Ovary (tissue), 9 donors: Measurements from ENCODE around the gene CRIM1. TPM values are rescaled to one million over a fixed set of nuclear protein-coding genes. Genes with fewer than 3 reads are reported as not detected.

Experiments used
- DNase-seq, 5 donors: peaks; one replicate each; pipeline ENCODE4 v3.0.0-alpha.2; 2019 to 2020
- H3K27ac ChIP-seq, 2 donors: fragments of 200-600 bp; one replicate each; pipeline versions ENCODE4 v1.5.1 to v1.8.0; 2019 to 2022
- H3K27me3 ChIP-seq: fragments of 200-600 bp; one replicate; pipeline ENCODE4 v1.8.0; 2022
- H3K36me3 ChIP-seq: fragments of 200-600 bp; sonication (generic); one replicate; pipeline ENCODE4 v1.5.1; 2019
- H3K4me1 ChIP-seq: one replicate; pipeline ENCODE4 v1.8.1; 2013; ENCODE audit warnings: mild to moderate bottlenecking, moderate library complexity; ENCODE audit not compliant: insufficient read depth
- H3K4me3 ChIP-seq: fragments of 200-600 bp; sonication (generic); one replicate; pipeline ENCODE4 v1.5.1; 2017
- H3K9me3 ChIP-seq, 2 donors: fragments of 200-600 bp in 1 of 2; sonication (generic) in 1 of 2; one replicate each; pipeline versions ENCODE4 v1.5.1 to v1.8.1; 2013 to 2019; ENCODE audit warnings: mild to moderate bottlenecking in 1 of 2, moderate library complexity in 1 of 2
- EP300 ChIP-seq: sonication (generic); formaldehyde crosslinking; IDR thresholded peaks from one replicate; pipeline ENCODE4 v1.6.1; 2017; ENCODE audit warnings: antibody characterized with exemption
- POLR2A ChIP-seq: fragments of 450-650 bp; IDR thresholded peaks from one replicate; pipeline ENCODE4 v1.6.1; 2017; ENCODE audit warnings: antibody characterized with exemption, mild to moderate bottlenecking, moderate library complexity
- WGBS, 3 donors: extraction: QIAGEN DNeasy Blood & Tissue Kit in 1 of 3; methylation state at CpG; one replicate each; pipeline versions ENCODE4 v1.1.5 to v1.1.7; 2013 to 2017; 5-methylcytosine and 5-hydroxymethylcytosine counted together
- intact Hi-C, 4 donors: fragments of 100-400 bp; cut with DNase I; formaldehyde crosslinking; loops; one replicate each; pipeline versions ENCODE4 v1.11.0 to v1.15.1; 2022 to 2023
- polyA plus RNA-seq, 2 donors: library from polyadenylated mRNA; stranded (reverse); fragments of 200-250 nt in 1 of 2; fragments of 350-450 nt in 1 of 2; fragmentation: Illumina TruSeq in 1 of 2; extraction: RNeasy Lipid Tissue Mini Kit (QIAGEN cat#74804) in 1 of 2; gene quantifications; one replicate each; pipeline ENCODE4 v1.2.3, GENCODE V29; 2013 to 2014
- total RNA-seq, 7 donors: library from RNA; depleted of rRNA in 2 of 7; stranded (reverse); fragments of >200 nt in 2 of 7; fragmentation: NEBNext Ultra II Directional in 3 of 7; extraction: Animal tissue kit (Norgen Biotek cat#: 25700) in 3 of 7; gene quantifications; one replicate each; pipeline versions ENCODE4 v1.1.0 to v1.2.4, GENCODE V29; 2016 to 2023
- TF ChIP-seq, protein P1 (sequence below), 3 donors: fragments of 450-650 bp in 2 of 3; fragments of 200-600 bp in 1 of 3; IDR thresholded peaks; one replicate each; pipeline versions ENCODE4 v1.5.1 to v1.8.0; 2016 to 2022; ENCODE audit warnings: antibody characterized with exemption in 3 of 3, mild to moderate bottlenecking in 1 of 3
- donor health status: DM: no; HTN: no; CAD: no; lungs with moderate emphysema.
- donor health status: DM: no; HTN: no; CAD: no.
- donor health status: Bipolar disorder and iron deficiency.
- donor health status: DM: yes; HTN: yes; CAD: no.
- donor health status: DM: no; HTN: no; CAD: no.
- donor health status: DM: yes; HTN: yes; CAD: no.

Gene CRIM1
- total and polyA plus RNA-seq, 9 donors, result 38.4 to 134 (median 65.0) TPM

DNA sequence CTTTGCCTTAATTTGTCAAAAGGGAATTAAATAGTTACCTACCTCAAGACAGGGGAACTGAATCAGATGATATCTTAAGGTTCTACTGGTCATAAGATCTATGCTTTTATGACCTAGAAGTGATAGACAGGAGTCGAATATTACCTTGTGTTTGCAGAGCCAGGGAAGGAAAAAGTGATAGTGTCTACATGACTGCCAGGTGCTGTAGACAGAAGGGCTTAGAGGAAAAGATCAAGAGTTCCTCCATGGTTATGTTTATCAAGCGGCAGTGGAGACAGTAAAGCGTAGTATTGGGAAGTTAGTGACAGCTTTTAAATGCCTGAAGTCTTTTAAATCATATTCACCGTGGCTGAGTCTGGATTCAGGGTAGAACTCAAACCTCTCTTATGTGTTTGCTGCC, 11.9 kb downstream of the CRIM1 start:
- DNase-seq, result no peak
- no peaks in the 10 kb centered on the region for H3K36me3 ChIP-seq
- no peak for TF ChIP-seq EP300
- TF ChIP-seq, protein P1, sequence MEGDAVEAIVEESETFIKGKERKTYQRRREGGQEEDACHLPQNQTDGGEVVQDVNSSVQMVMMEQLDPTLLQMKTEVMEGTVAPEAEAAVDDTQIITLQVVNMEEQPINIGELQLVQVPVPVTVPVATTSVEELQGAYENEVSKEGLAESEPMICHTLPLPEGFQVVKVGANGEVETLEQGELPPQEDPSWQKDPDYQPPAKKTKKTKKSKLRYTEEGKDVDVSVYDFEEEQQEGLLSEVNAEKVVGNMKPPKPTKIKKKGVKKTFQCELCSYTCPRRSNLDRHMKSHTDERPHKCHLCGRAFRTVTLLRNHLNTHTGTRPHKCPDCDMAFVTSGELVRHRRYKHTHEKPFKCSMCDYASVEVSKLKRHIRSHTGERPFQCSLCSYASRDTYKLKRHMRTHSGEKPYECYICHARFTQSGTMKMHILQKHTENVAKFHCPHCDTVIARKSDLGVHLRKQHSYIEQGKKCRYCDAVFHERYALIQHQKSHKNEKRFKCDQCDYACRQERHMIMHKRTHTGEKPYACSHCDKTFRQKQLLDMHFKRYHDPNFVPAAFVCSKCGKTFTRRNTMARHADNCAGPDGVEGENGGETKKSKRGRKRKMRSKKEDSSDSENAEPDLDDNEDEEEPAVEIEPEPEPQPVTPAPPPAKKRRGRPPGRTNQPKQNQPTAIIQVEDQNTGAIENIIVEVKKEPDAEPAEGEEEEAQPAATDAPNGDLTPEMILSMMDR (IDR thresholded peaks at IDR 0.05), result no peak
- no peak for TF ChIP-seq POLR2A
- peaks cover 24% of the 10 kb centered on the region for H3K4me1 ChIP-seq
- no peaks in the 10 kb centered on the region for H3K9me3 ChIP-seq
- no peaks in the 10 kb centered on the region for H3K27me3 ChIP-seq
- no peak overlapping the region for H3K27ac ChIP-seq
- H3K4me3 ChIP-seq, result no peak overlapping the region
- 70 to 80% (median 75%) methylated on average over 4 of the region's 4 CpGs for WGBS, 3 donors
- intact Hi-C loops, result loop anchor here in 1 of 4 donors (10.0 kb wide), 1 partner anchor 127 kb away; no protein-coding TSS in a partner anchor

- Histone ChIP-seq H3K9me3 (no peaks in the 10 kb centered on the region), H3K4me3 (no peak overlapping the region), H3K27ac (no peak overlapping the region), H3K27me3 (no peaks in the 10 kb centered on the region), H3K4me1 (peaks cover 26% of the 10 kb centered on the region), H3K36me3 (no peaks in the 10 kb centered on the region)
- no peak for DNase-seq
- intact Hi-C loops, result loop anchor here in 1 of 4 donors (10.0 kb wide), 1 partner anchor 127 kb away; no protein-coding TSS in a partner anchor
- WGBS, 3 donors, result 35 to 45% (median 40%) methylated on average over 5 of the region's 5 CpGs
- TF ChIP-seq POLR2A (no peak), EP300 (no peak)
- TF ChIP-seq, protein P1 (IDR thresholded peaks at IDR 0.05), result no peak
Measured at GRCh38 chr2:36367895-36368353, 12.3 kb downstream of the CRIM1 start.

DNA sequence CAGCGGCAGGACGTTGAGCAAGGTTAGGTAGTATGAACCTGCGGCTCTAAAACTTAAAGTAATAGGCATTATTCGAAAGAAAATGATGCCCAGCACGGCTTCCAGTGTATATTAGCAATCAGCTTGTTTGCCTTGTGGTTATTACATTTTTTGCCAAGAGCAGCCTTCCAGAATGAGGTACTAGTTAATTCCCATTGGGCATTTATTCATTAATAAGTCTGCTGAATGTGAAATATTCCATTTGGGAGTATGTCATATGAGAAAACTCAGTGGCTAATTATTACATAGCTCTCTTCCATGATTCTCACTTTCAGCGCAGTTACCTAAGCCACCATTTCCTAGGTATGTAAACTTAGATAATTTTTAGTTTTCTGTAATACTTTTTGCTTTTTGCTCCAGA, 12.9 kb downstream of the CRIM1 start:
- Histone ChIP-seq H3K36me3 (no peaks in the 10 kb centered on the region), H3K27ac (no peak overlapping the region), H3K9me3 (no peaks in the 10 kb centered on the region), H3K4me1 (peaks cover 31% of the 10 kb centered on the region), H3K27me3 (no peaks in the 10 kb centered on the region), H3K4me3 (no peak overlapping the region)
- WGBS, 3 donors, result 36 to 63% (median 51%) methylated on average over 6 of the region's 6 CpGs
- DNase-seq, result no peak
- TF ChIP-seq, protein P1 (IDR thresholded peaks at IDR 0.05), result no peak
- TF ChIP-seq POLR2A (no peak), EP300 (no peak)
- intact Hi-C loops, result loop anchor here in 1 of 4 donors (10.0 kb wide), 1 partner anchor 126 kb away; no protein-coding TSS in a partner anchor

GRCh38 chr2:36369163-36369562, 13.6 kb downstream of the CRIM1 start:
- WGBS, 3 donors, result 65 to 79% (median 77%) methylated on average over 1 of the region's 1 CpG
- Histone ChIP-seq H3K27ac (no peak overlapping the region), H3K9me3 (no peaks in the 10 kb centered on the region), H3K27me3 (no peaks in the 10 kb centered on the region), H3K4me3 (no peak overlapping the region), H3K36me3 (no peaks in the 10 kb centered on the region), H3K4me1 (peaks cover 33% of the 10 kb centered on the region)
- intact Hi-C loops, result loop anchor here in 1 of 4 donors (10.0 kb wide), 1 partner anchor 126 kb away; no protein-coding TSS in a partner anchor
- no peak for DNase-seq
- TF ChIP-seq POLR2A (no peak), EP300 (no peak)
- TF ChIP-seq, protein P1 (IDR thresholded peaks at IDR 0.05), result no peak
